Right lobe of liver (tissue), 4 donors: Measurements from ENCODE around the gene MBLAC1.

ENCODE experiments used
- POLR2A ChIP-seq: fragments of 450-650 bp; IDR thresholded peaks from one replicate; pipeline ENCODE4 v1.6.1; 2017; ENCODE audit warnings: antibody characterized with exemption, mild to moderate bottlenecking
- TF ChIP-seq, protein P1 (sequence below), 4 donors: fragments of 200-600 bp in 3 of 4; fragments of 450-650 bp in 1 of 4; IDR thresholded peaks; one replicate each; pipeline versions ENCODE4 v1.5.1 to v1.8.0; 2016 to 2022; ENCODE audit warnings: antibody characterized with exemption in 4 of 4, mild to moderate bottlenecking in 2 of 4
- donor health status: DM: no; HTN: no; CAD: no.
- donor health status: DM: no; HTN: no; CAD: no.
- donor health status: DM: no; HTN: yes; CAD: no.

GRCh38 chr7:100128637-100128963 lies 1.8 kb downstream of the MBLAC1 start:
- no peak for TF ChIP-seq POLR2A
- TF ChIP-seq, protein P1, sequence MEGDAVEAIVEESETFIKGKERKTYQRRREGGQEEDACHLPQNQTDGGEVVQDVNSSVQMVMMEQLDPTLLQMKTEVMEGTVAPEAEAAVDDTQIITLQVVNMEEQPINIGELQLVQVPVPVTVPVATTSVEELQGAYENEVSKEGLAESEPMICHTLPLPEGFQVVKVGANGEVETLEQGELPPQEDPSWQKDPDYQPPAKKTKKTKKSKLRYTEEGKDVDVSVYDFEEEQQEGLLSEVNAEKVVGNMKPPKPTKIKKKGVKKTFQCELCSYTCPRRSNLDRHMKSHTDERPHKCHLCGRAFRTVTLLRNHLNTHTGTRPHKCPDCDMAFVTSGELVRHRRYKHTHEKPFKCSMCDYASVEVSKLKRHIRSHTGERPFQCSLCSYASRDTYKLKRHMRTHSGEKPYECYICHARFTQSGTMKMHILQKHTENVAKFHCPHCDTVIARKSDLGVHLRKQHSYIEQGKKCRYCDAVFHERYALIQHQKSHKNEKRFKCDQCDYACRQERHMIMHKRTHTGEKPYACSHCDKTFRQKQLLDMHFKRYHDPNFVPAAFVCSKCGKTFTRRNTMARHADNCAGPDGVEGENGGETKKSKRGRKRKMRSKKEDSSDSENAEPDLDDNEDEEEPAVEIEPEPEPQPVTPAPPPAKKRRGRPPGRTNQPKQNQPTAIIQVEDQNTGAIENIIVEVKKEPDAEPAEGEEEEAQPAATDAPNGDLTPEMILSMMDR (IDR thresholded peaks at IDR 0.05) = no peak
